Adrenal gland (tissue), 12 donors: ENCODE results near the gene NR6A1. TPM values are rescaled to one million over a fixed set of nuclear protein-coding genes. Genes with fewer than 3 reads are reported as not detected.
A peak's percentile ranks its signal among the peaks of the same experiment; 100 is the strongest.

Experiments used
- DNase-seq, 7 donors: peaks; one replicate each; pipeline ENCODE4 v3.0.0-alpha.2; 2019 to 2020
- H3K27ac ChIP-seq, 5 donors: fragments of 200-600 bp; sonication (generic) in 4 of 5; 1 replicate in 3 of 5; 2 replicates in 2 of 5; pipeline versions ENCODE4 v1.5.1 to v1.8.0; 2016 to 2020; ENCODE audit warnings: mild to moderate bottlenecking in 1 of 5
- H3K27me3 ChIP-seq: fragments of 200-600 bp; 2 replicates; pipeline ENCODE4 v1.8.0; 2021
- H3K36me3 ChIP-seq, 2 donors: fragments of 200-600 bp; replicated peaks in 1 of 2; 1 replicate in 1 of 2; 2 replicates in 1 of 2; pipeline versions ENCODE4 v1.5.1 to v1.8.0; 2018 to 2022
- H3K4me1 ChIP-seq, 2 donors: fragments of 200-600 bp; replicated peaks in 1 of 2; 1 replicate in 1 of 2; 2 replicates in 1 of 2; pipeline versions ENCODE4 v1.5.1 to v1.8.0; 2018 to 2021
- H3K4me3 ChIP-seq, 4 donors: fragments of 200-600 bp; sonication (generic) in 3 of 4; one replicate each; pipeline ENCODE4 v1.5.1; 2016 to 2018
- H3K9me3 ChIP-seq, 3 donors: fragments of 200-600 bp; sonication (generic) in 1 of 3; replicated peaks in 1 of 3; 1 replicate in 2 of 3; 2 replicates in 1 of 3; pipeline versions ENCODE4 v1.5.1 to v1.8.0; 2016 to 2021
- POLR2A ChIP-seq, 2 donors: fragments of 450-650 bp; IDR thresholded peaks; one replicate each; pipeline ENCODE4 v1.6.1; 2017; ENCODE audit warnings: antibody characterized with exemption in 2 of 2, mild to moderate bottlenecking in 2 of 2, moderate library complexity in 1 of 2
- WGBS, 4 donors: extraction: QIAGEN DNeasy Blood & Tissue Kit in 2 of 4; methylation state at CpG; one replicate each; pipeline versions ENCODE4 v1.1.5 to v1.1.7; 2013 to 2017; 5-methylcytosine and 5-hydroxymethylcytosine counted together
- intact Hi-C, 2 donors: fragments of 100-400 bp; cut with DNase I; formaldehyde crosslinking; loops; one replicate each; pipeline versions ENCODE4 v1.14.1 to v1.15.0; 2022 to 2023
- polyA plus RNA-seq, 3 donors: library from polyadenylated mRNA; stranded (reverse); fragments of 200-250 nt in 2 of 3; fragments of 350-450 nt in 1 of 3; fragmentation: Illumina TruSeq in 1 of 3; extraction: RNeasy Lipid Tissue Mini Kit (QIAGEN cat#74804) in 1 of 3; gene quantifications; one replicate each; pipeline ENCODE4 v1.2.3, GENCODE V29; 2013 to 2014
- total RNA-seq, 9 donors: library from RNA; depleted of rRNA in 4 of 9; stranded (reverse); fragments of >200 nt in 4 of 9; fragments of 120-200 nt in 1 of 9; fragmentation: NEBNext Ultra II Directional in 1 of 9; extraction: Animal tissue kit (Norgen Biotek cat#: 25700) in 1 of 9; gene quantifications; one replicate each; pipeline versions ENCODE4 v1.1.0 to v1.2.4, GENCODE V29; 2013 to 2023
- TF ChIP-seq, protein P1 (sequence below), 6 experiments: fragments of 450-650 bp in 4 of 6; fragments of 200-600 bp in 2 of 6; sonication (generic) in 1 of 6; IDR thresholded peaks; 1 replicate in 5 of 6; 2 replicates in 1 of 6; pipeline versions ENCODE4 v1.5.1 to v1.8.0; 2016 to 2021; ENCODE audit warnings: antibody characterized with exemption in 6 of 6, mild to moderate bottlenecking in 2 of 6, moderate library complexity in 1 of 6
- donor health status: healthy with polysubstance abuse.
- donor health status: Bipolar disorder and iron deficiency.
- donor health status: DM: yes; HTN: yes; CAD: no.
- donor health status: DM: no; HTN: no; CAD: no.
- donor health status: DM: no; HTN: no; CAD: no.
- donor health status: DM: yes; HTN: yes; CAD: no.

NR6A1 gene
- total and polyA plus RNA-seq, 12 donors, result 0.46 to 9.8 (median 1.5) TPM

DNA sequence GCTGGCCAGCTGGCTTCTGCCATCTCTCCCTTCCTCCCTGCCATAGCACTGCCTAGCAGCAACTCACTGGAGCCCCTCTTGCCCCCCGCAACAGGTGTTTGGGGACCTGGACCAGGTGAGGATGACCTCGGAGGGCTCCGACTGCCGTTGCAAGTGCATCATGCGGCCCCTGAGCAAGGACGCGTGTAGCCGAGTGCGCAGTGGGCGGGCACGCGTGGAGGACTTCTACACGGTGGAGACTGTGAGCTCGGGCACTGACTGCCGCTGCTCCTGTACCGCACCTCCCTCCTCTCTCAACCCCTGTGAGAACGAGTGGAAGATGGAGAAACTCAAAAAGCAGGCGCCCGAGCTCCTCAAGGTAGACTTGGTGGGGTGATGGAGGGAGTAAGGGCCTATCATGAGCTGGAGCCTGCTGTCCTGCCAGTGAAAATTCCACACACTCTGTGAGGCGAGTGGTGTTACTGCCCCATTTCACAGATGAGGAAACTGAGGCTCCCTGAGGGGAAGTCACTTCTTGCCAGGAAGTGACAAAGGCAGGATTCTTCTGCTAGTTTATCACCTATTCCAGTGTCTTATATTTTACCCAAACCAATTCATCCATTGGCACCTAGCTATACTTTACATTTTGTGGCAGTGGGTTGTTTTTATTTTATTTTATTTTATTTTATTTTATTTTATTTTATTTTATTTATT, 15.9 kb upstream of the NR6A1 start:
- Histone ChIP-seq H3K27ac (no peak overlapping the region), H3K9me3 (no peaks in the 10 kb centered on the region), H3K27me3 (no peaks in the 10 kb centered on the region), H3K4me1 (no peaks in the 10 kb centered on the region), H3K36me3 (no peaks in the 10 kb centered on the region), H3K4me3 (no peak overlapping the region)
- intact Hi-C loops, result no loop called here
- DNase-seq, result peak in 4 of 7 donors; percentile 4 to 33 (median 14)
- WGBS, 4 donors, result 93 to 96% (median 94%) methylated on average over 15 to 20 of the region's 20 CpGs
- TF ChIP-seq, protein P1, sequence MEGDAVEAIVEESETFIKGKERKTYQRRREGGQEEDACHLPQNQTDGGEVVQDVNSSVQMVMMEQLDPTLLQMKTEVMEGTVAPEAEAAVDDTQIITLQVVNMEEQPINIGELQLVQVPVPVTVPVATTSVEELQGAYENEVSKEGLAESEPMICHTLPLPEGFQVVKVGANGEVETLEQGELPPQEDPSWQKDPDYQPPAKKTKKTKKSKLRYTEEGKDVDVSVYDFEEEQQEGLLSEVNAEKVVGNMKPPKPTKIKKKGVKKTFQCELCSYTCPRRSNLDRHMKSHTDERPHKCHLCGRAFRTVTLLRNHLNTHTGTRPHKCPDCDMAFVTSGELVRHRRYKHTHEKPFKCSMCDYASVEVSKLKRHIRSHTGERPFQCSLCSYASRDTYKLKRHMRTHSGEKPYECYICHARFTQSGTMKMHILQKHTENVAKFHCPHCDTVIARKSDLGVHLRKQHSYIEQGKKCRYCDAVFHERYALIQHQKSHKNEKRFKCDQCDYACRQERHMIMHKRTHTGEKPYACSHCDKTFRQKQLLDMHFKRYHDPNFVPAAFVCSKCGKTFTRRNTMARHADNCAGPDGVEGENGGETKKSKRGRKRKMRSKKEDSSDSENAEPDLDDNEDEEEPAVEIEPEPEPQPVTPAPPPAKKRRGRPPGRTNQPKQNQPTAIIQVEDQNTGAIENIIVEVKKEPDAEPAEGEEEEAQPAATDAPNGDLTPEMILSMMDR (IDR thresholded peaks at IDR 0.05), result no peak
- no peak for TF ChIP-seq POLR2A (IDR thresholded peaks at IDR 0.05)

DNA sequence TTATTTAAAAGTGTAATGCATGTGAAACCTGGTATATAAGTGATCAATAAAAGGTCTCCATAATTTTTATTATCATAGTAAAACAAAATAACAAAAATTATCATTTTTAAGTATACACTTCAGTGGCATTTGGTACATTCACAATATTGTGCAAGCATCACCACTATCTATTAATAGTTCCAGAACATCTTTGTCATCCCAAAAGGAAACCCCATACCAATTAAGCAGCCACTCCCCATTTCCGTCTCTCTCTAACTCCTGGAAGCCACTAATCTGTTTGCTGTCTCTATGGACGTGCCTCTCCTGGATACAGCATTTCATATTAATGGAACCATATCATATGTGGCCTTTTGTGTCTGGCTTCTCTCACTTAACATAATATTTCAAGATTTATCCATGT, 13.4 kb upstream of the NR6A1 start:
- peak in 3 of 7 donors; percentile 14 to 45 (median 15) for DNase-seq
- no peak for TF ChIP-seq POLR2A (IDR thresholded peaks at IDR 0.05)
- TF ChIP-seq, protein P1 (IDR thresholded peaks at IDR 0.05), result no peak
- H3K4me1 ChIP-seq, result no peaks in the 10 kb centered on the region
- intact Hi-C loops, result no loop called here
- WGBS, 4 donors, result 41 to 60% (median 49%) methylated on average over 2 of the region's 2 CpGs
- H3K4me3 ChIP-seq, result no peak overlapping the region
- H3K27ac ChIP-seq, result peak overlapping the region in 1 of 5 donors; percentile 61
- H3K27me3 ChIP-seq, result no peaks in the 10 kb centered on the region
- H3K9me3 ChIP-seq, result no peaks in the 10 kb centered on the region
- no peaks in the 10 kb centered on the region for H3K36me3 ChIP-seq

DNA sequence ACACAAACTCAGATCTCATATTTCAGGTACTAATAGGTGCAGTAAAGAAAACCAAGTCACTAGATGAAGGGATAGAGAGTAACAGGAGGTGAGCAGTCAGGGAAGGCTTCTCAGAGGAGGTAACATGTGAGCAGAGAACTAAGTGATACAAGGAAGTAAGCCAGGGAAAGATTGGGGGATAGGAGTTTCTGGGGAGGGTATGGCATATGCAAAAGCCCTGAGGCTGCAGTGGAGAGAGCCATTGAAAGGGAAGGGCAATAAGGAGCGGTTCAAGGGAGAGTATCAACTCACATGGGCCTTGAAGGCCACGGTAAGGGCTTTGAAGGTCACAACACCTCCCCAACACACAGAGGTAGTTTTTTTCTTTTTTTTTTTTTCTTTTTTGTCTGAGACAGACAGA, 12.7 kb upstream of the NR6A1 start:
- Histone ChIP-seq H3K9me3 (no peaks in the 10 kb centered on the region), H3K36me3 (no peaks in the 10 kb centered on the region), H3K4me3 (no peak overlapping the region), H3K27ac (no peak overlapping the region), H3K27me3 (no peaks in the 10 kb centered on the region), H3K4me1 (no peaks in the 10 kb centered on the region)
- intact Hi-C loops, result no loop called here
- DNase-seq, result peak in 2 of 7 donors; percentile 3 to 6
- 56 to 78% (median 59%) methylated on average over 2 of the region's 2 CpGs for WGBS, 4 donors
- TF ChIP-seq POLR2A (IDR thresholded peaks at IDR 0.05), result no peak

DNA sequence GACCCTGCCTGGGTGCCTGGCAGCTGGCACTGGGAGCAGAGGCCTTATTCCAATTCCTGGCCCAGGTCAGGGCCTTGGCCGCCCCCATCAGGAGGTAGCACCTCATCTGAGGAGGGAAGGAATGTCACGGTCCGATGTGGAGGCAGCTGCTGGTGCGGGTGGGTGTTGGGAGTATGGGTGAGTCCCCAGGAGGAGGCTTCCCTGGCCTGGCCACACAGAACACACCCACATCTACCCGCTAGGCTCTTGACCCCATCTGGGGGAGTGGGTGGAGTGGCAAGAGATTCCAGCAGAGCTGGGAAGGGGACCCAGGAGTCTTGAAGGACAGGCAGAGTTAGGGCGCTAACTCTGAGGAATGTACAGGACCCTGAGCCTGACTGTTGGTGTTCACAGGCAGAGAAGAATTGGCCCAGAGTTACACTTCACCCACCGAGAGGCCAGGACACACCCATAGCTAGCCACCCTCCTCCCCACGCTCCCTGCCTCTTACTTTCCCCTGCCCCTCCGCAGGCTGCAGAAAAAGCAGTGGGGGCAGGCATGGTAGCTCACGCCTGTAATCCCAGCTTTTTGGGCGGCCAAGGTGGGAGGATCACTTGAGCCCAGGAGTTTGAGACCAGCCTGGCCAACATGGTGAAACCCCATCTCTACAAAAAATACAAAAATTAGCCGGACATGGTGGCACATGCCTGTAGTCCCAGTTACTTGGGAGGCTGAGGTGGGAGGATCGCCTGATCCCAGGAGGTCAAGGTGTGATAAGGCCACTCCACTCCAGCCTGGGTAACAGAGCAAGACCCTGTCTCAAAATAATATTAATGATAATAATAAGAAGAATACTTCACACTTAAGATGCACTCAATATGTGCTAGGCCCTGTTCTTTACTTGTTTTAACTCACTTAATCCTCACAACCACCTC, 11.8 kb upstream of the NR6A1 start:
- intact Hi-C loops, result no loop called here
- Histone ChIP-seq H3K4me3 (no peak overlapping the region), H3K27me3 (no peaks in the 10 kb centered on the region), H3K4me1 (no peaks in the 10 kb centered on the region), H3K36me3 (no peaks in the 10 kb centered on the region), H3K9me3 (no peaks in the 10 kb centered on the region), H3K27ac (peak overlapping the region in 1 of 5 donors; percentile 30)
- WGBS, 4 donors, result 79 to 89% (median 85%) methylated on average over 8 to 13 of the region's 13 CpGs
- peak in 4 of 7 donors; percentile 11 to 37 (median 14) for DNase-seq
- TF ChIP-seq POLR2A (IDR thresholded peaks at IDR 0.05), result no peak
- TF ChIP-seq, protein P1 (IDR thresholded peaks at IDR 0.05), result no peak
